HG02870 (cell line): Measurements from ENCODE around the gene LINC01488.

ENCODE experiments used
- ATAC-seq: cut with Tn5 transposase; IDR thresholded peaks from one replicate; pipeline ENCODE4 v1.9.1; 2021; ENCODE audit warnings: mild to moderate bottlenecking, moderate library complexity; ENCODE audit not compliant: unreplicated experiment

The LINC01488 gene

DNA sequence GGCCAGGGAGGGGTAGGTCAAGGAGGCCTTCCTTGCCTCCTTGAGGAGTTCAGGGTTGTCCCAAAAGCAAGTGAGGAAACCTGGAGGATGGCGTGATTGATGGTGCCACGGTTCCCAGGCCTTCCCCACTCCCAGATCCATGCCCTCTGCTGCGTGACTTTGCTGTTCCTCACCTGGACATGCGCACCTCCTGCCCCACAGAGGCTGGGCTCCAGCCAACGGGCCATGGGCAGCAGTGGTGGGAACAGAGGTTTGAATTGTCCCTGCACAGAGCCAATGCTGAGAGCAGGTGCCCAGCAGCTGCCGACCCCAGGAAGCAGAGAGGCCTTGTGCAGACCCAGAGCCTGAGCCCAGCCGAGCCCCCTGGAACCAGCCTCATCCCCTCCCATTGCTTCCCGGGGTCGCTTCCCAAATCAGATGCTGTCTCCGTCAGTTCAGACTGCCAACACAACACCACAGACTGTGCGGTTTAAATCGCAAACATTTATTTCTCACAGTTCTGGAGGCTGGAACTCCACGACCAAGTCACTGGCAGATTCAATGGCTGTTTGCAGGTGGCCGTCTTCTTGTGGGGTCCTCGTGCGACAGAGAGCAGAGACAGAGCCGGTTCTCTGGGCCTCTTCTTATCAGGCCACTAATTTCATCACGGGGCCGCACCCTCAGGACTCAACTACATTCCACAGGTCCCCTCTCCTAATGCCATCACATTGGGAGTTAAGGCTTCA lies 6.2 kb upstream of the LINC01488 start:
- ATAC-seq = no peak

DNA sequence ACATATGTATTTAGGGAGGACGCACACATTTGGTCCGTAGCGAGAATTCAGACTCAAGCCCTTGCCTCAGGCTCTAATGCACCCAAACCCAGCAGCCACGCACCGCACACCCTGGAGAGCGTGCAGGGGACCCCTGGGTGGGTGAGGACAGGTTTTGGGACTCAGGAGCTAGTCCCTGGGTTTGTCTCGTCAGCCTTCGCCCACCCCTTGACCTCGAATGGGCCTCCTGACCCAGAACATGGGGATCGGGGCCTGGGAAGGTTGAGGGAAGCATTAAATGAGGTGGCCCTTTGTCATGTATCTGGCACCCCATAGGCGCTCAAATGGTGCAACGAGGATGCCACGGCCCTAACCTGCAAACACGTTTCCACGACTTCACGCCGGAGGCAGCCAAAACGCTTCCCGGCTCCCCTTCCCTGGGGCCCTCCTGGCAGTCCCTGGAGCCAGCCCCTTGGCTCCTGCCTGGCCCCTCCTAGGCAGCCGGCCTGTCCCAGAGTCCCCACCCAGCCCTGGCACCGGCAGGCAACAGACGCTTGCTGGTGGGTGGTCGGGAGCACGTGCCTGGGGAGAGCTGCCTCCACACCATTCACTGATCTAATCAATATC lies 5.5 kb upstream of the LINC01488 start:
- ATAC-seq = no peak

DNA sequence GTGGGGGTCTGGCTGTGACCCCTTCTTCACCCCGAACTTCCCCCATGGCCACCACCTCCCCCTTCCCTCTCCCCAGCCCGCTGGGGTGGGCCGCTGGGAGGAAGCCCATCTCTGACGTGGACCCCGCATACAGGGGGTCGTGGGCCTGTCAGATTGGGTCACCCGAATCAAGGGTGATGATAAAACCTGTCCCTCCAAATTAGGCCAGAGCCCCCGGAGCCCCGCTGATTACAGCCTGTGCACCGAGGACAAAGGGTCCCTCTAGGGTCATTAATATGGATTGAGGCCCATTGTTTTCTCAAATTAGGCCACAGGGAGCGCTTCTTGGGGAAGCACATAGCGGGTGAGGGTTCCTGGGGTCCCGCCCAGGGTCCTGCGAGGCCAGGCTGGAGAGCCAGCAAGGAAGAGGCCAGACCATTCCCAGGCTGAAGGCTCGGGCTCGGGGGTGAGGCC lies 4.9 kb upstream of the LINC01488 start:
- no peak for ATAC-seq

- ATAC-seq = no peak
These were observed 4.4 kb upstream of the LINC01488 start for GRCh38 chr11:69477086-69477485.

GRCh38 chr11:69479591-69480271 lies 1.7 kb upstream of the LINC01488 start:
- ATAC-seq = no peak

- no peak for ATAC-seq
These were observed 693 bp upstream of the LINC01488 start for GRCh38 chr11:69480547-69481392.

- ATAC-seq = no peak
These were observed 859 bp downstream of the LINC01488 start for GRCh38 chr11:69482322-69482721.

GRCh38 chr11:69483170-69483569 lies 1.7 kb downstream of the LINC01488 start:
- ATAC-seq = no peak

GRCh38 chr11:69483691-69484426 lies 2.4 kb downstream of the LINC01488 start:
- ATAC-seq = no peak

DNA sequence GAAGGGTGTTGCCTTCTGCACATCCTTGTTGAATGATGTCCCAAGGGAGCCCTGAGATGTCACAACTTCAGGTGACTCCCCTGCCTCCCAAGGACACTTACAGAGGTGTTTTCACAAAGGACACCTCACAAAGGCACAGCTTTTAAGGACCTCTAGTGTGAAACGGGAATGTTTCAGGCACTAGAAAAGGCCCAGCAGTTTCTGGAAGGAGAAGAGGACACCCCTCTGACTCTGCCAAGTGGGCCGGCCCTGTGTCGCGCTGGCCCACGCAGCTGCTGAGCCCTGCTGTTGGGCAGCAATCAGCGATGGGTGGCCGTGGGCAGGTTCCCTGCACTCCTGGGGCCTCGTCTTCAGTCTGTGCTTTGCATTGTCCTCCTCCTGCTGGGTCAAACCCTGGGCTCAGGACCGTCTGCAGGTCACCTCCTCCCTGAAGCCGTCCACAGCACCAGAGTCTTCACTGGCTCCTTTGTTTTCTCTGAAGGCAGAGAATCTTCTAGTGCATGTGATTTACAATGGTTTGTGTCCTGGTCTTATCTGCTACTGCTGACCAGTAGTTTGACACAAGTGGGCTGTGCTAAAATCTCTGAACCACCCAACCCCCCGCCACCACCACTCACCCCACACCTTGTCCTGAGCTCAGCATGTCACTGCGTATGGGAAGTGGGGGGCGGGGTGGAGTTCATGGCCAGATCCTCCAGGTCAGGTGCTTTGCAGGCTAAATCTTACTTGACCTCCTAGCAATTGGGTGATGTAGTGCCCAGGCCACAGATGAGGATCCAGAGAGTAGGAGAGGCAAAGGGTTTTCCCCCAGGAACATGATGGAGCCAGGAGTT lies 3.2 kb downstream of the LINC01488 start:
- no peak for ATAC-seq

GRCh38 chr11:69485337-69486041 lies 4.0 kb downstream of the LINC01488 start:
- ATAC-seq = no peak

GRCh38 chr11:69486056-69486772 lies 4.8 kb downstream of the LINC01488 start:
- no peak for ATAC-seq

- ATAC-seq = no peak
These were observed 5.4 kb downstream of the LINC01488 start for GRCh38 chr11:69486773-69487291.

DNA sequence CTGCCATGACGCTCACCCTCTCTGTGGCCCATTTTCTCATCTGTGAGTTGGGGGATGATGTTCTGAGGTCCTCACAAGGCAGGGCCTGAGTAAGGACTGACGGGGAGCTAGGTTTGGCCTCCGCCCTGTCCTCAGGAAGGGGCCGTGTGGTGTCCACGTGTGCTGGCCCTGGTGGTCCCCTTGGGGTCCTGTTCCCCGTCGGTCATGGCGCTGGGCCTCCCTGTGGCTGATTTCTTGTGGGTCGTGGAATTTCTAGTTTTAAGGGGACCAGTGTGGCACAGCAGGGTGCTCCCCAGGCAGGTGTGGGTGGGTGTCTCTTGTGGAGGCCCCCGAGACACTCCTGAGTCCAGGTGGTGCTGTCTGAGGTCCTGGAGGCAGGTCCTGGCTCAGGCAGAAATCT lies 5.9 kb downstream of the LINC01488 start:
- ATAC-seq = no peak

DNA sequence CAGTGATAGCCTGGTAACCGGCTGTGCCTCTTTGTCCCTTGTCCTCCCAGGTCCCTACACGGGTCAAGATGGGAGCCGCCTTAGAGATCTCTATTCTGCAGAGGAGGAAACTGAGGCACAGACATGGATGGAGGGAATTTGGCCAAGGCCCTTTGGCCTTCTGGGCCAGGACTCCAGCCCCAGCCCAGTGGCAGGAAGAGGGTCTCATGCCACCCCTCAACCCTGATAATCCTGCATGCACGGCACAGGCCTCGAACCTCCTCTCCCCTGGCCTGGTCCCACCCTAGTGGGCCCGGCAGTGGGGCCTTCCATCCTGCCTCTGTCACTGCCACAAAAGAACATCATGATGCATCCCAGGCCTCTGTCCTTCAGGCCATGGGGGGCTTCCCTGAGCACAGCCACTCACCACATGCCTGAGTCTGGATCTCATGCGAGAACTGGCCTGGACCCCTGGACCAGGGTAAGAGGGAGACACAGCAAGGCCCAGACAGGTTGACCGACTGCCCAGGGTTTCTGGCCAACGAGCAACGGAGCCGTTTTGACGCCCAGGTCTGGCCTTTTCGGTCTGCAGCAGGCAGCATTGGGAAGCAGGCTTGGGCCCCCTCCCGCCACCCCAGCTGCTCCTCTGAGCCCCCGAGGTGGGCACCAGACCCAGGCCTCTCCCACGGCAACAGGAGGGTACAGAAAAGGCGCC lies 6.5 kb downstream of the LINC01488 start:
- ATAC-seq = no peak

GRCh38 chr11:69488543-69488940 lies 7.1 kb downstream of the LINC01488 start:
- ATAC-seq = no peak

DNA sequence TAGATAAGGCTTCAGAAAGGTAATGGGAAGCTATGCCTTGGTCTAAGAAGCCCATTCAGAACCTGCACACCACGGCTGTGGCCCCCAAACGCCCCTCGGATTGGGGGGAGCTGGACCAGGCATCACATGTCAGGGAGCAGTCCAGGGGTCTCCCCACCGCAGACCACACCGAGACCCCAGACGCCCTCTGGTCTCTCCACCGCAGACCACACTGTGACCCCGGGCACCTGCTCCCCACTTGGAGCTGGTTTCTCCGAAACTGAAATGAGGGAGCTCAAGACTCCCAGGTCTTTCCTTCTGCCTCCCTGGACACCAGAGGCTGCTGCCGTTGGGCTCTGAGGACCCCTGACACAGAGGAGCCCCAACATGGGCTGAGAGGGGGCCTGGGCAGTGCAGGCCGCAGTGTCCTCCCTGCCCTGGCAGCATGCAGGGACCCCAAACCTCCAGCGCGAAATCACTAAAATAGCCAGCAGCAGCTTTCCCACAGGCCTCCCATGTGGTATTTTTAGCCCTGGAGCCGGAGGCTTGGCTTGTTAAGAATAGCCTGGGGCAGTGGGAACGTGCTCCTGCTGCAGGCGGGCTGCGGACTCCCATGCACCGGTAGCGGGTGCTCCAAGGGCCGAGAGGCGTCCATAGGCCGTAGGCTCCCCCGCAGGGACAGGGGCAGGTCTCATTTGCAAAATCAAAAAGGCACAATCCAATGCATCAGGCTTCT lies 7.7 kb downstream of the LINC01488 start:
- no peak for ATAC-seq
